Kidney epithelial cell (primary cell): ENCODE results near the gene DUSP2. TPM values are rescaled to one million over a fixed set of nuclear protein-coding genes. Genes with fewer than 3 reads are reported as not detected.
A peak's percentile ranks its signal among the peaks of the same experiment; 100 is the strongest.

Experiments used
- DNase-seq: peaks from one replicate; pipeline ENCODE4 v3.0.0-alpha.2; 2010; ENCODE audit warnings: low read depth
- H3K27me3 ChIP-seq: 2 replicates; pipeline ENCODE4 v1.6.0; 2011; ENCODE audit warnings: low read length; ENCODE audit not compliant: control insufficient read depth, insufficient read depth
- H3K36me3 ChIP-seq: 2 replicates; pipeline ENCODE4 v1.5.1; 2011; ENCODE audit warnings: low read length; ENCODE audit not compliant: control insufficient read depth, insufficient read depth
- H3K4me3 ChIP-seq: 2 replicates; pipeline ENCODE4 v1.5.1; 2011; ENCODE audit warnings: low read depth, mild to moderate bottlenecking, control low read depth, low read length
- total RNA-seq: library from RNA; depleted of rRNA; stranded (reverse); fragments of >200 nt; gene quantifications from 2 replicates; pipeline ENCODE4 v1.2.3, GENCODE V29; 2015
- TF ChIP-seq, protein P1 (sequence below): IDR thresholded peaks from 2 replicates; pipeline ENCODE4 v1.5.1; 2011; ENCODE audit warnings: mild to moderate bottlenecking, moderate library complexity, low read length, control low read depth, inconsistent platforms; ENCODE audit not compliant: insufficient read depth, poor library complexity, severe bottlenecking

DUSP2 gene
- total RNA-seq, 1 donor from 2014 or later = 1.7 TPM

DNA sequence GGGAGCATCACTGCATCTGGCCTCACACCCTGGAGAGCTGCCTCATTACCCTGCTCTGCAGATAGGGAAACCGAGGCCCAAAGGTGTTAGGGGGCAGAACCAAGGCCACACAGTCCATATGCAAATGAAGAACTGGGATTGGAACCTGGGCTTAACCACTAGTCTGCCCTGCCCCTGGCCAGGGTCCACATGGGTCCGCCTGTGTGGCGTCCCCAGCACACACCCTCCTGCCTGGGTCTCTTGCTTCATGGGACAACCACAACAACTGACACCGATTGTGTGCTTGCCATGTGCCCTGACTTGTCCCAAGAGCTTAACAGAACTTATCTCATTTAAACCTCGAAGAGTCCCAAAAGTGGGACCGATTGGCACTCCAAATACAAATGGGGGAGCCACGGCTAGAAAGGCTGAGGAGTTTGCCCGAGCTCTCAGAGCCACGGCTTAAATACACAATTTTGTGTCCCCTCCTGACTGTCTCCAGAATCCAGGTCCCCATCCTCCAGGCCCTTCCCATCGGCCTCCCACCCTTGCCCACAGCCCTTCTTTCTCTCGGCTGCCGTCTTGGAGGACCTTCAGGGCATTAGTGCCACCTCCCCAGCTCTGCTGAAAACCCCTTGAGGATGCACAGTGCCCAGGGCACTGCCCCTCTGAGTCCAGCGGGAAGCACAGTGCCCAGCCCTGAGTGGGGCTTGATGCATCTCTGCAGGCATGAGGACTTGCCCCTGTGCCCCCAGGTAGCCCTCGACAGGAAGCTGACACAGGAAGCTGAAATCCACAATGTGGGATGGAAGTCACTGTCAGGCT lies 5.8 kb upstream of the DUSP2 start:
- TF ChIP-seq, protein P1, sequence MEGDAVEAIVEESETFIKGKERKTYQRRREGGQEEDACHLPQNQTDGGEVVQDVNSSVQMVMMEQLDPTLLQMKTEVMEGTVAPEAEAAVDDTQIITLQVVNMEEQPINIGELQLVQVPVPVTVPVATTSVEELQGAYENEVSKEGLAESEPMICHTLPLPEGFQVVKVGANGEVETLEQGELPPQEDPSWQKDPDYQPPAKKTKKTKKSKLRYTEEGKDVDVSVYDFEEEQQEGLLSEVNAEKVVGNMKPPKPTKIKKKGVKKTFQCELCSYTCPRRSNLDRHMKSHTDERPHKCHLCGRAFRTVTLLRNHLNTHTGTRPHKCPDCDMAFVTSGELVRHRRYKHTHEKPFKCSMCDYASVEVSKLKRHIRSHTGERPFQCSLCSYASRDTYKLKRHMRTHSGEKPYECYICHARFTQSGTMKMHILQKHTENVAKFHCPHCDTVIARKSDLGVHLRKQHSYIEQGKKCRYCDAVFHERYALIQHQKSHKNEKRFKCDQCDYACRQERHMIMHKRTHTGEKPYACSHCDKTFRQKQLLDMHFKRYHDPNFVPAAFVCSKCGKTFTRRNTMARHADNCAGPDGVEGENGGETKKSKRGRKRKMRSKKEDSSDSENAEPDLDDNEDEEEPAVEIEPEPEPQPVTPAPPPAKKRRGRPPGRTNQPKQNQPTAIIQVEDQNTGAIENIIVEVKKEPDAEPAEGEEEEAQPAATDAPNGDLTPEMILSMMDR = no peak
- Histone ChIP-seq H3K4me3 (no peak overlapping the region), H3K27me3 (peaks cover 6% of the 10 kb centered on the region), H3K36me3 (no peaks in the 10 kb centered on the region)
- DNase-seq = no peak

DNA sequence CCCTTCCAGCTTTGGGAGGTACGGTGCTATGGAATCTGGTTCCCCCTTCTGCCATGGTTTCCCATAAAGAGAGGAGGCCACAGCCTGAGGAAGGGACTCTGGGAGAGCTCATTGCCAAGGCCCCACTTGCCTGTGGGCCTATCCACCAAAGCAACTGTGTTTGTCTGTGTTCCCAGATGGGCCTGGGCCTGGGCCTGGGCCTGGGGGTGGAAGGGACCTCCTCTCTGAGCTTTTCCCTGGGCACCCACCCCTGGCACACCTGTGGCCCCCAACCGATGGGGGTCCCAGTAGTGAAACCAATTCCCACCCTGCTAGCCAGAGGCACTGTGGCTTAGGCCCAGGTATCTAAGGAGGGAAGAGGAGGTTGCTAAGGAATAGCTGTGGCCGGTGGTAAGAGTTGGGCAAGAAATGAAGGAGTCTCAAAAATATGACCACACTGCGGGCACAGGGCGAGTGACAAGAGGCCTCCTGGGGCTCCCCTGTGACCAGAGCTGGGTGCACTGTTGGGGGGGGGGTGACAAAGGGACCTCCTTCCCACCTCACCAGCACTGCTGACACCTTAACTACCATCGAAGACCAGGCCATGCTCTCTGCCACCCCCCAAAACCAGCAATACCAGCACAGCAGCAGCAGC lies 4.9 kb upstream of the DUSP2 start:
- peaks cover 6% of the 10 kb centered on the region for H3K27me3 ChIP-seq
- no peak overlapping the region for H3K4me3 ChIP-seq
- no peaks in the 10 kb centered on the region for H3K36me3 ChIP-seq
- DNase-seq = no peak
- TF ChIP-seq, protein P1 = no peak

DNA sequence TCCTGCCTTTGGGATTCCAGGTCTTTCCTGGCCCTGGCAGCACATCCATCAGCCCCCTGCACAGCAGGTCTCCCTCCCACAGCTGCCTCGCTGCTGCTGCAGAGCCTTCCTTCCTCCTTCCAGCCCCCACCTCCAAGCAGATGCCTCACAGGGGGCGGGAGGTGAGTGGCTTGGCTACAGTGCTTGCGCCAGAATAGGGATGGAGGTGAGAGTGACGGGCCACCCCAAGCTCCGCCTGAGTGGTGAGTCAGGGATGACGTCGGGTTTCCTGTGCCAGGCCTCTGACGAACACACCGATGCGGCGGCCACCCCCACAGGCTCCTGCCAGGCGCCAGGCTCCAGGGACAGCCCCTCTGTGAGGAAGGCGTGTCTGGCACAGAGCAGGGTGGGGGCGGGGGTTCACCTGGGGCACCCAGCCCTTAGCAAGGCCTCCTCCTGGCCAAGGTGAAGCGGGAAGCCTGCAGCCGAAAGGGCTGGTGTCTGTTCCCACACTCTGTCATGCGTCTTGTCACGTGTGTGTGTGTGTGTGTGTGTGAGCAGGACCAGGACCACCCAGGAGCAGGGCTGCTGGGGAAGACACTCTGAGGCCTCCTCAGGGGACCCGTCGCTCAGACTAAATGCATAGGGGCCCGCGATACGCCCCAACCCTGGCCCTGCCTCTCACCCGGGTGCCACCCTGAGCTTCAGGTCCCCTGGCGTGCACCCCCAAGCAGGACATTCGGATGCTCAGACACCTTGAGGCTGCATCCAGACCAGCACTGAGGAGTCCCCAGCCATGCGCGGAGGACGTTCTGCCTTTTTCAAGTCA lies 3.4 kb upstream of the DUSP2 start:
- Histone ChIP-seq H3K27me3 (peaks cover 9% of the 10 kb centered on the region), H3K4me3 (no peak overlapping the region), H3K36me3 (no peaks in the 10 kb centered on the region)
- peak; percentile 50 for DNase-seq
- TF ChIP-seq, protein P1 = no peak

DNA sequence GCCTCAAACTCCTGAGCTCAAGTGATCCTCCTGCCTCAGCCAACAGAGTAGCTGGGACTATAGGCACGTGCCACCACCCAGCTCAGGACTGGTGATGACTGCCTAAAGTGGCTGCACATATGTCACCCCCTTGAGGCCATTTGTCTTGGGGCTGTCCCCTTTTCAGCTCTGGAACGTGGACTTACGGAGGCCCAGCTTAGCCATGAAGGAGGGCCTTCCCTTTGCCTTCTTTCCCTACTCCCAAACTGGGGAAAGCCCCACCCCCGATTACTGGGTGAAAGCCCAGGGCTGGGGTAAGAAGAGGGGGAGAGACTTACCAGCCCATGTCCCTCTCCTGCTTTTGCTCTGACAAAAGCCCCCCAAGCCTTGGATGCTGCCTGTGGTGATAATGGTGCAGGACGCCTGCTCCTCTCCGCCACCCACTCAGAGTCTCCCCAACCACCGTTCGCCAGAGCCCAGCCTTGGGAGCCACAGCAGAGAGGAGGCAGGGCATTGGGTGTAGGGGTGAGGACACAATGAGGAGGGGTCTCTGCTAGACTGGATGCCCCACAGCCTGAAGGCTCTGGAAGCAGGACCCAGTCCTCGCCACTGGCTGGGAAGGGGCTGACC lies 2.5 kb upstream of the DUSP2 start:
- TF ChIP-seq, protein P1 = no peak
- no peak overlapping the region for H3K4me3 ChIP-seq
- DNase-seq = no peak
- peaks cover 9% of the 10 kb centered on the region for H3K27me3 ChIP-seq
- H3K36me3 ChIP-seq = no peaks in the 10 kb centered on the region

DNA sequence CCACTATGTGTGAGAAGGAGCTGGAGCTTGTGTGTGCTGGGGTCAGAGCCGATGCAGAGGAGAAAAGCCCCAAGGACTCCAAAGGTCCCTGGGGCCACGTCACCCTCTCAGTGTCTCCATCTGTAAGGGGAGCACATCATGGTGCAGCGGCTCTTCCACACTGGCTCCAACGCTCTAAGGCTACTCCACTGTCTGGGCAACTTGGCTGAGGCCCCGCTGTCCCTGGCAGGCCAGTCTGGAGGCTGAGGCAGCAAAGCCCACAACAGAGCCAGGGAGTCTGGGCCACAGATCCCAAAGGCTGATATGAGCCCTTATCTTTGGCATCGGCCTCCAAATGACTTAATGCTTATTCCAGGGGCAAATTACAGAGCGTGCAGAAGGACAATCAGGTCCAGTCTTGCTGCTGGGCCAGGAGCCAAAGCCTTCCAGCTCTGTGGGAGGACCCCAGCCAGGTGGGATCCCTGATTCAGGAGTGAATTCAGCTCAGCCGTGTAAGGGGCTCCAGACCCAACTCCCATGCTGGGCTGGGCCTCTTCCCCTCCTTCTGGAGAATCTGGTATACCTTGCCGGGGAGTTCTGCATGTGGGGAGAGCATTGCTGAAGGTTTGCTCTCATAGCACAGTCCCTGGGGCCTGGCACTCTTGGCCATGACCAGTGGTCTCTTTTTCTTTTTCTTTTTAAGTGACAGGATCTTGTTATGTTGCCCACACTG lies 1.8 kb upstream of the DUSP2 start:
- Histone ChIP-seq H3K27me3 (peaks cover 9% of the 10 kb centered on the region), H3K4me3 (no peak overlapping the region), H3K36me3 (no peaks in the 10 kb centered on the region)
- DNase-seq = no peak
- TF ChIP-seq, protein P1 = no peak
